K562 (cell line): ENCODE measurements around the gene ZNF618. TPM values are rescaled to one million over a fixed set of nuclear protein-coding genes. Genes with fewer than 3 reads are reported as not detected.
A peak's percentile ranks its signal among the peaks of the same experiment; 100 is the strongest.

Source experiments
- ATAC-seq: fragments of 200-7000 bp; cut with Tn5 transposase; 3 replicates; pipeline ENCODE4 v1.9.1; 2020; ENCODE audit warnings: moderate library complexity
- BruUV-seq: library from RNA; stranded (reverse); fragments of 400-500 nt; replicated peaks from 2 replicates; lab custom pipeline; 2021; lab: Mats Ljungman, UMichigan
- CTCF ChIA-PET: fragments of 300-600 bp; formaldehyde crosslinking; extraction: SDS; loops from one replicate; lab custom pipeline; 2021; ENCODE audit warnings: low intra/inter-chr PET ratio; lab: Yijun Ruan, JAX
- POLR2A ChIA-PET: fragments of 300-600, 350-650 bp; sonication (Branson Sonifier 250); formaldehyde crosslinking; extraction: SDS; loops from one replicate; lab custom pipeline; 2021; ENCODE audit warnings: antibody characterized with exemption, inconsistent platforms; lab: Yijun Ruan, JAX
- DNase-seq, 4 experiments: peaks; one replicate each; pipeline versions ENCODE4 v3.0.0 to v3.0.0-alpha.2; 2011 to 2018; ENCODE audit warnings: low spot score in 3 of 4, mixed read lengths in 3 of 4; ENCODE audit errors: extremely low read depth in 1 of 4
- FAIRE-seq: peaks from 2 replicates; lab custom pipeline; 2011; peaks lifted over from hg19 to GRCh38; lab: Jason Lieb, UNC
- H2AFZ ChIP-seq: 2 replicates; pipeline ENCODE4 v1.6.0; 2011; ENCODE audit warnings: low read depth, low read length, control low read depth, inconsistent platforms
- H3K27ac ChIP-seq: fragments of 200-600 bp; 3 replicates; pipeline ENCODE4 v1.8.0; 2011; ENCODE audit warnings: low read depth, mild to moderate bottlenecking, control low read depth, inconsistent platforms, low read length, moderate library complexity, mixed read lengths; ENCODE audit errors: extremely low read depth
- H3K27me3 ChIP-seq, 2 experiments: fragments of 300-600 bp in 1 of 2; 2 replicates in 1 of 2; 3 replicates in 1 of 2; pipeline versions ENCODE4 v1.6.0 to v1.8.0; 2011; ENCODE audit warnings: inconsistent platforms in 2 of 2, low read length in 2 of 2, mild to moderate bottlenecking in 1 of 2, mixed read lengths in 1 of 2, moderate library complexity in 1 of 2; ENCODE audit not compliant: control insufficient read depth in 2 of 2, insufficient read depth in 2 of 2
- H3K36me3 ChIP-seq: fragments of 300-600 bp; 3 replicates; pipeline ENCODE4 v1.8.0; 2011; ENCODE audit warnings: mild to moderate bottlenecking, low read length, inconsistent platforms; ENCODE audit not compliant: control insufficient read depth, insufficient read depth
- H3K4me1 ChIP-seq, 2 experiments: fragments of 200-600 bp in 1 of 2; replicated peaks in 1 of 2; 2 replicates in 1 of 2; 3 replicates in 1 of 2; pipeline versions ENCODE4 v1.5.1 to v1.8.0; 2011; ENCODE audit warnings: inconsistent platforms in 2 of 2, low read length in 2 of 2, mild to moderate bottlenecking in 1 of 2, mixed read lengths in 1 of 2, moderate library complexity in 1 of 2; ENCODE audit not compliant: control insufficient read depth in 2 of 2, insufficient read depth in 2 of 2
- H3K4me2 ChIP-seq: 2 replicates; pipeline ENCODE4 v1.6.1; 2011; ENCODE audit warnings: low read length, control low read depth, inconsistent platforms, mixed read lengths; ENCODE audit not compliant: insufficient read depth
- H3K4me3 ChIP-seq: fragments of 200-600 bp; sonication (generic), shearing (Covaris generic); 2 replicates; pipeline ENCODE4 v1.5.1; 2016; ENCODE audit warnings: control low read depth, inconsistent platforms
- H3K79me2 ChIP-seq: fragments of 200-600 bp; 3 replicates; pipeline ENCODE4 v1.8.0; 2011; ENCODE audit warnings: low read length, inconsistent platforms; ENCODE audit not compliant: control insufficient read depth, insufficient read depth
- H3K9ac ChIP-seq, 2 experiments: 2 replicates each; pipeline versions ENCODE4 v1.6.0 to v1.6.1; 2011; ENCODE audit warnings: low read depth in 2 of 2, low read length in 2 of 2, control low read depth in 1 of 2, inconsistent platforms in 1 of 2, mild to moderate bottlenecking in 1 of 2, mixed read lengths in 1 of 2; ENCODE audit not compliant: insufficient read depth in 1 of 2
- H3K9me1 ChIP-seq: one replicate; pipeline ENCODE4 v1.6.0; 2011; ENCODE audit warnings: inconsistent platforms, mild to moderate bottlenecking, low read length, moderate library complexity; ENCODE audit not compliant: control insufficient read depth, insufficient read depth
- H3K9me3 ChIP-seq: replicated peaks from 2 replicates; pipeline ENCODE4 v1.5.1; 2011; ENCODE audit warnings: low read depth, low read length, inconsistent platforms; ENCODE audit not compliant: control insufficient read depth, insufficient read depth
- H4K20me1 ChIP-seq: replicated peaks from 2 replicates; pipeline ENCODE4 v1.6.1; 2011; ENCODE audit warnings: low read length, inconsistent platforms, mixed read lengths; ENCODE audit not compliant: control insufficient read depth, insufficient read depth
- ETV1 ChIP-seq: fragments of 450-650 bp; conservative IDR thresholded peaks from 2 replicates; pipeline ENCODE4 v1.6.1; 2016; ENCODE audit warnings: missing genetic modification characterization, control low read depth, low read depth, missing compliant biosample characterization
- SMC3 ChIP-seq: conservative IDR thresholded peaks from 2 replicates; pipeline ENCODE4 v1.6.1; 2011; ENCODE audit warnings: low read depth, low read length, improper control_type of control experiment; ENCODE audit not compliant: insufficient read depth
- WGBS: fragments of 100-300 bp; shearing (Covaris generic); methylation state at CpG from one replicate; pipeline ENCODE4 v1.1.6; 2016; ENCODE audit warnings: low coverage, mixed read lengths; ENCODE audit not compliant: insufficient coverage; ENCODE audit errors: missing lambda C conversion rate; 5-methylcytosine and 5-hydroxymethylcytosine counted together
- in situ Hi-C: fragments of 300-500 bp; cut with MboI; formaldehyde crosslinking; loops from 4 replicates; pipeline ENCODE4 v1.15.0; 2018; ENCODE audit warnings: inconsistent platforms, mixed read lengths
- intact Hi-C: fragments of 100-400 bp; cut with micrococcal nuclease; formaldehyde crosslinking; loops from 2 replicates; pipeline ENCODE4 v1.14.2; 2022
- polyA plus RNA-seq, 8 experiments: library from polyadenylated mRNA; depleted of rRNA in 4 of 8; stranded (reverse) in 5 of 8; unstranded in 3 of 8; fragments of >200 nt; fragmentation: Nextera tagmentation in 2 of 8; fragmentation: Illumina TruSeq in 1 of 8; extraction: Ambion mirVana in 2 of 8; extraction: Trizol in 1 of 8; gene quantifications; 2 replicates each; pipeline versions ENCODE4 v1.2.1 to v1.2.3, GENCODE V29; 2011 to 2014; ENCODE audit warnings: inconsistent platforms in 1 of 8, missing spikeins in 1 of 8
- total RNA-seq, 7 experiments: library from RNA; depleted of rRNA in 6 of 7; stranded (reverse); fragments of >200 nt in 6 of 7; fragmentation: Illumina TruSeq in 2 of 7; extraction: Trizol in 2 of 7; gene quantifications; 2 replicates each; pipeline versions ENCODE4 v1.2.1 to v1.2.3, GENCODE V29; 2011 to 2021; ENCODE audit warnings: low replicate concordance in 1 of 7
- TF ChIP-seq, protein P1 (sequence below), 3 experiments: IDR thresholded peaks in 2 of 3; conservative IDR thresholded peaks in 1 of 3; 2 replicates each; pipeline ENCODE4 v1.5.1; 2011 to 2012; ENCODE audit warnings: low read length in 3 of 3, mild to moderate bottlenecking in 3 of 3, control low read depth in 2 of 3, improper control_type of control experiment in 1 of 3, inconsistent platforms in 1 of 3, low read depth in 1 of 3, mixed read lengths in 1 of 3, moderate library complexity in 1 of 3; ENCODE audit not compliant: insufficient read depth in 2 of 3

Gene ZNF618
- total and polyA plus RNA-seq, 9 of the 15 experiments (the other 6 are each of a cell fraction or from before 2014, with no cell fraction given): 0.08 to 13.7 (median 3.4) TPM

DNA sequence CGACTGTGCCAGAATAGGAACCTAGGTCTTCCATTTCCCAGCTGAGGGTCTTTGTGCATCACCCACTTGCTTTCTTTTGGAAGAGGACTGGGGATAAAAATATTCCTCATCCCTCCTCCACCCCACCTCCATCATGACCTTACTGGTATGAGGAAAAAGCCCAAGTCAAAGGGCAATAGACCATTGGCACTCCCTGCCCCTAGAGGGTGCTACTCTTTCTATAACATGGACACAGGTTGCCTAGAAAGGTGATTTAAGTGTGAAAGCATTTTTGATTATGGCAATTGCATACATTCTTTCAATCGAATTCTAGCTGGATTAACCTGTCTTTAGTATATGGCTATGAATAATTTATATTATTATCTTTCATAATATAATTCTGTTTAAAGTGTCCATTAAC is 22.8 kb upstream of the ZNF618 start:
- H3K9ac ChIP-seq: no peak overlapping the region
- H3K27me3 ChIP-seq: peaks cover 3 to 10% of the 10 kb centered on the region in 2 experiments; a peak in 3 of 5 replicates
- no peak overlapping the region for H3K27ac ChIP-seq
- H3K4me1 ChIP-seq: no peaks in the 10 kb centered on the region
- in situ Hi-C loops: no loop called here
- H3K9me3 ChIP-seq: peaks cover 7% of the 10 kb centered on the region
- BruUV-seq: no TSS peak
- no peak overlapping the region for H3K4me2 ChIP-seq
- no peaks in the 10 kb centered on the region for H3K79me2 ChIP-seq
- 0 out of 2 replicates have a peak, but pooled peaks have one; percentile 4 for TF ChIP-seq SMC3
- no peak for TF ChIP-seq ETV1
- TF ChIP-seq, protein P1, sequence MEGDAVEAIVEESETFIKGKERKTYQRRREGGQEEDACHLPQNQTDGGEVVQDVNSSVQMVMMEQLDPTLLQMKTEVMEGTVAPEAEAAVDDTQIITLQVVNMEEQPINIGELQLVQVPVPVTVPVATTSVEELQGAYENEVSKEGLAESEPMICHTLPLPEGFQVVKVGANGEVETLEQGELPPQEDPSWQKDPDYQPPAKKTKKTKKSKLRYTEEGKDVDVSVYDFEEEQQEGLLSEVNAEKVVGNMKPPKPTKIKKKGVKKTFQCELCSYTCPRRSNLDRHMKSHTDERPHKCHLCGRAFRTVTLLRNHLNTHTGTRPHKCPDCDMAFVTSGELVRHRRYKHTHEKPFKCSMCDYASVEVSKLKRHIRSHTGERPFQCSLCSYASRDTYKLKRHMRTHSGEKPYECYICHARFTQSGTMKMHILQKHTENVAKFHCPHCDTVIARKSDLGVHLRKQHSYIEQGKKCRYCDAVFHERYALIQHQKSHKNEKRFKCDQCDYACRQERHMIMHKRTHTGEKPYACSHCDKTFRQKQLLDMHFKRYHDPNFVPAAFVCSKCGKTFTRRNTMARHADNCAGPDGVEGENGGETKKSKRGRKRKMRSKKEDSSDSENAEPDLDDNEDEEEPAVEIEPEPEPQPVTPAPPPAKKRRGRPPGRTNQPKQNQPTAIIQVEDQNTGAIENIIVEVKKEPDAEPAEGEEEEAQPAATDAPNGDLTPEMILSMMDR (IDR thresholded peaks at IDR 0.05 in 2 of 3, conservative IDR thresholded peaks at IDR 0.05 in 1 of 3; ENCODE audit: insufficient read depth in 2 of 3, low read depth in 1 of 3, low read length in 3 of 3): peak; percentile 26 to 47 (median 46); a peak in 5 of 6 replicates
- no peaks in the 10 kb centered on the region for H4K20me1 ChIP-seq
- FAIRE-seq (no peak), ATAC-seq (peak; percentile 77), DNase-seq (peak in 1 of 4 experiments; percentile 21)
- H2AFZ ChIP-seq: no peak overlapping the region
- no peak overlapping the region for H3K4me3 ChIP-seq
- ChIA-PET POLR2A (no interaction called here), CTCF (interaction anchor here (1.1 kb wide), 1 partner anchor 110 kb away, joined by 3 read pairs; no protein-coding TSS in a partner anchor)
- intact Hi-C loops: no loop called here
- no peaks in the 10 kb centered on the region for H3K36me3 ChIP-seq
- H3K9me1 ChIP-seq: no peaks in the 10 kb centered on the region
- 2% methylated on average over 2 of the region's 2 CpGs for WGBS
